Body of pancreas (tissue), 4 donors: Measurements from ENCODE around the gene CTNNA2. TPM values are rescaled to one million over a fixed set of nuclear protein-coding genes. Genes with fewer than 3 reads are reported as not detected.

Source experiments
- ATAC-seq: fragments of 150-250 bp; one replicate; pipeline ENCODE4 v1.9.1; 2016
- DNase-seq, 4 donors: peaks; one replicate each; pipeline ENCODE4 v3.0.0-alpha.2; 2019
- H3K27ac ChIP-seq, 4 donors: fragments of 200-600 bp; sonication (generic); 1 replicate in 3 of 4; 2 replicates in 1 of 4; pipeline versions ENCODE4 v1.5.1 to v1.6.1; 2016 to 2019; ENCODE audit warnings: mild to moderate bottlenecking in 1 of 4, mixed read lengths in 1 of 4, moderate library complexity in 1 of 4
- H3K27me3 ChIP-seq, 2 donors: fragments of 200-600 bp; sonication (generic); one replicate each; pipeline ENCODE4 v1.6.0; 2016; ENCODE audit warnings: mild to moderate bottlenecking in 1 of 2
- H3K36me3 ChIP-seq, 2 donors: fragments of 200-600 bp; sonication (generic); replicated peaks in 1 of 2; 2 replicates each; pipeline ENCODE4 v1.5.1; 2016; ENCODE audit warnings: low read depth in 2 of 2; ENCODE audit not compliant: insufficient read depth in 1 of 2
- H3K4me1 ChIP-seq: fragments of 200-600 bp; sonication (generic); one replicate; pipeline ENCODE4 v1.6.0; 2016
- H3K4me3 ChIP-seq, 2 donors: fragments of 200-600 bp; sonication (generic); 1 replicate in 1 of 2; 2 replicates in 1 of 2; pipeline ENCODE4 v1.5.1; 2016 to 2019
- H3K9me3 ChIP-seq, 3 donors: fragments of 200-600 bp; sonication (generic); 1 replicate in 2 of 3; 2 replicates in 1 of 3; pipeline ENCODE4 v1.5.1; 2016
- POLR2A ChIP-seq, 3 donors: fragments of 450-650 bp; IDR thresholded peaks; one replicate each; pipeline ENCODE4 v1.6.1; 2016; ENCODE audit warnings: antibody characterized with exemption in 3 of 3, mild to moderate bottlenecking in 2 of 3
- WGBS, 2 donors: methylation state at CpG; one replicate each; pipeline ENCODE4 v1.1.5; 2017; 5-methylcytosine and 5-hydroxymethylcytosine counted together
- intact Hi-C: fragments of 100-400 bp; cut with DNase I; formaldehyde crosslinking; loops from one replicate; pipeline ENCODE4 v1.15.1; 2023
- total RNA-seq, 2 donors: library from RNA; depleted of rRNA; stranded (reverse); fragments of >200 nt; gene quantifications; one replicate each; pipeline ENCODE4 v1.1.0, GENCODE V29; 2016
- TF ChIP-seq, protein P1 (sequence below), 7 experiments: fragments of 450-650 bp in 4 of 7; fragments of 200-600 bp in 3 of 7; sonication (generic) in 3 of 7; IDR thresholded peaks; one replicate each; pipeline ENCODE4 v1.5.1; 2016 to 2019; ENCODE audit warnings: antibody characterized with exemption in 7 of 7

The CTNNA2 gene
- total RNA-seq, 2 donors from 2014 or later = 0.52 to 29.3 TPM

DNA sequence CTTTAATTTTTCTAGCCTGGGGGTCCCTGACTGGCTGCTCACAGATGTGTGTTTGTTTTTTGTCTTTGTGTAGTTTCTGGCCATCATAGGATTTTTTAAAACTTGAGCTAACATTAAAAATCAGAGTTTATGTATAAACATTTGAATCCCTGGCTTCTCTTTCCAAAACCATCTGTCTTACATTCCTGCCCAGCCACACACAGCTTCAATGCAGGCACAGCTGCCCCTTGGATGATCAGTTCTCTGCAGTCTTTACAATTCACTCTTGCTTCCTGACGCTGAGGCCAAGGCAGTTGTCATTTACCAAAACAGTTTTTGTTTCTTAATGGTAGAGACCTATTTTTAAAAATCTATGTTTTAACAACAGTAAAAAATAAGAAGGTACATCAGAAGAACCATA lies 960.9 kb downstream of the CTNNA2 start:
- Histone ChIP-seq H3K4me1 (no peaks in the 10 kb centered on the region), H3K27me3 (no peaks in the 10 kb centered on the region), H3K4me3 (no peak overlapping the region), H3K9me3 (no peaks in the 10 kb centered on the region), H3K27ac (no peak overlapping the region), H3K36me3 (no peaks in the 10 kb centered on the region)
- TF ChIP-seq, protein P1, sequence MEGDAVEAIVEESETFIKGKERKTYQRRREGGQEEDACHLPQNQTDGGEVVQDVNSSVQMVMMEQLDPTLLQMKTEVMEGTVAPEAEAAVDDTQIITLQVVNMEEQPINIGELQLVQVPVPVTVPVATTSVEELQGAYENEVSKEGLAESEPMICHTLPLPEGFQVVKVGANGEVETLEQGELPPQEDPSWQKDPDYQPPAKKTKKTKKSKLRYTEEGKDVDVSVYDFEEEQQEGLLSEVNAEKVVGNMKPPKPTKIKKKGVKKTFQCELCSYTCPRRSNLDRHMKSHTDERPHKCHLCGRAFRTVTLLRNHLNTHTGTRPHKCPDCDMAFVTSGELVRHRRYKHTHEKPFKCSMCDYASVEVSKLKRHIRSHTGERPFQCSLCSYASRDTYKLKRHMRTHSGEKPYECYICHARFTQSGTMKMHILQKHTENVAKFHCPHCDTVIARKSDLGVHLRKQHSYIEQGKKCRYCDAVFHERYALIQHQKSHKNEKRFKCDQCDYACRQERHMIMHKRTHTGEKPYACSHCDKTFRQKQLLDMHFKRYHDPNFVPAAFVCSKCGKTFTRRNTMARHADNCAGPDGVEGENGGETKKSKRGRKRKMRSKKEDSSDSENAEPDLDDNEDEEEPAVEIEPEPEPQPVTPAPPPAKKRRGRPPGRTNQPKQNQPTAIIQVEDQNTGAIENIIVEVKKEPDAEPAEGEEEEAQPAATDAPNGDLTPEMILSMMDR (IDR thresholded peaks at IDR 0.05) = no peak
- no peak for TF ChIP-seq POLR2A (IDR thresholded peaks at IDR 0.05)
- WGBS, 2 donors = 65 to 67% methylated on average over 1 of the region's 1 CpG
- DNase-seq (no peak), ATAC-seq (no peak)
- intact Hi-C loops = no loop called here

DNA sequence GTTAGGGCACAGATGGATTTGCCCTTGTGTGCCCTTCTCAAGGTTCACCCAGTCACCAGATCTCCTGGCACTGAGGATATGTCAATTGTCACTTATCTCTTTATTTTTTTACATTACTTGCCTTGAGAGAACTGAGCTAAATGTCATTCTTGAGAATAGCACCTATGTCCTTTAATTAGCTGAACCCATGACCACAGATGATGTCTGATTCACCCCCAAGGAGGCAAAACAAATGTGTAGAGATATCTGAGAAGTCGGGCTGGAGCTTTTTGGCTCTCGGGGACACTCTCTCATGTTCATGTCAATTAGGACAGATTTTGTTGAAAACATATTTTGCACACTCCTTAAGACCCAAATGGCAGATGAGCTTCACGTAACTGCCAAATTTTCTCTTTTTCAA lies 963.1 kb downstream of the CTNNA2 start:
- no peaks in the 10 kb centered on the region for H3K27me3 ChIP-seq
- no peak for DNase-seq
- TF ChIP-seq, protein P1 (IDR thresholded peaks at IDR 0.05) = no peak
- no peak for TF ChIP-seq POLR2A (IDR thresholded peaks at IDR 0.05)
- no peak overlapping the region for H3K4me3 ChIP-seq
- no peaks in the 10 kb centered on the region for H3K4me1 ChIP-seq
- no peak for ATAC-seq
- WGBS, 2 donors = 51 to 61% methylated on average over 3 of the region's 3 CpGs
- no peak overlapping the region for H3K27ac ChIP-seq
- intact Hi-C loops = no loop called here
- no peaks in the 10 kb centered on the region for H3K9me3 ChIP-seq
- no peaks in the 10 kb centered on the region for H3K36me3 ChIP-seq

DNA sequence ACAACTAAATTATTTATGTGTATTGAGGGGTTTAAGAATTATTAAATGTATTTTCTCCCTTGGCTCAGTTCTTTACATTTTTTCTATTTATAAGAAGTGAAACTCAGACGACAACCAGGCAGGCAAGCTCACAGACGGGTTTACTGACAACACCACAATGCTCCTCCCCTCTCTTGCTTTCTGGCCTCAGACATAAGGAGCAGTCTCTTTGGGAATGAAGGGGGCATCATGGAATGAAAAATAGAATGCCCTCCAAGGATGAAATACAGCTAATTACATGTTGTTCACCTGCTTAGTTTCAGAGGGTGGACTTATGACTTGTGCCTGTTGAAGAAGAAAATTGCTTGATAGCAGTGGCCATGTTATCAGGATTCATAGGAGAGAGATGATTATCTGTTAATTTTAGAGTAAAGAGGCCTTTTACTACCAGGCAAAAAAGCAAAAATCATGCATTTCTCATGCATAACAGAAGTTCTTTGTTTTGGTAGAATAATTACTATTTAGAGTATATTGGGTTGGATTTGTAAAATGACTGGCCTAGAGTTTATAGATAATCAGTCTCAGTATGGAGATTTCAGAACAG lies 963.8 kb downstream of the CTNNA2 start:
- no peak overlapping the region for H3K27ac ChIP-seq
- no peaks in the 10 kb centered on the region for H3K36me3 ChIP-seq
- DNase-seq = no peak
- no peak for ATAC-seq
- H3K27me3 ChIP-seq = no peaks in the 10 kb centered on the region
- no peak for TF ChIP-seq POLR2A (IDR thresholded peaks at IDR 0.05)
- TF ChIP-seq, protein P1 (IDR thresholded peaks at IDR 0.05) = no peak
- no peaks in the 10 kb centered on the region for H3K4me1 ChIP-seq
- no peak overlapping the region for H3K4me3 ChIP-seq
- intact Hi-C loops = no loop called here
- WGBS, 2 donors = 28 to 29% methylated on average over 2 of the region's 2 CpGs
- H3K9me3 ChIP-seq = no peaks in the 10 kb centered on the region

DNA sequence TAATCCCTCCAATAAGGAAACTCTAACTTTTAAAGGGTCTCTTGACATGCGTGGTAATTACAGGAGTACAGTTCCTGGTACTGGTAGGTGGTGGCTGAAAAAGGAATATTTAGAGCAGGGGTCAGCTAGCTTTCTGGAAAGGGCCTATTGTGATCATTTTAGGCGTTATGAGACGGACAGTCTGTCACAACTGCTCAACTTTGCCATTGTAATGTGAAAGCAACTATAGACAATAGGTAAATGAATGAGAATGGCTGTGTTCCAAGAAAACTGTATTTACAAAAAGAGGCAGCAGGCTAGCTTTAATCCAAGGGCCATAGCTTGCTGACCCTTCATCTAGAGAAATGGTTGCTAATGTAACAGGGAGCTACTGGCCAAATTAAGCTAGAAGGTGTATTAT lies 969.4 kb downstream of the CTNNA2 start:
- intact Hi-C loops = no loop called here
- 55 to 61% methylated on average over 3 of the region's 3 CpGs for WGBS, 2 donors
- no peaks in the 10 kb centered on the region for H3K9me3 ChIP-seq
- H3K4me1 ChIP-seq = no peaks in the 10 kb centered on the region
- no peak for TF ChIP-seq POLR2A (IDR thresholded peaks at IDR 0.05)
- TF ChIP-seq, protein P1 (IDR thresholded peaks at IDR 0.05) = no peak
- ATAC-seq = no peak
- H3K4me3 ChIP-seq = no peak overlapping the region
- no peak overlapping the region for H3K27ac ChIP-seq
- no peaks in the 10 kb centered on the region for H3K36me3 ChIP-seq
- no peaks in the 10 kb centered on the region for H3K27me3 ChIP-seq
- DNase-seq = no peak

- Histone ChIP-seq H3K4me1 (no peaks in the 10 kb centered on the region), H3K4me3 (no peak overlapping the region), H3K9me3 (no peaks in the 10 kb centered on the region), H3K36me3 (no peaks in the 10 kb centered on the region), H3K27ac (no peak overlapping the region), H3K27me3 (no peaks in the 10 kb centered on the region)
- intact Hi-C loops = no loop called here
- DNase-seq (no peak), ATAC-seq (no peak)
- 15 to 25% methylated on average over 3 of the region's 3 CpGs for WGBS, 2 donors
- TF ChIP-seq POLR2A (IDR thresholded peaks at IDR 0.05) = no peak
- TF ChIP-seq, protein P1 (IDR thresholded peaks at IDR 0.05) = no peak
Observed at GRCh38 chr2:80489717-80490116, 976.9 kb downstream of the CTNNA2 start.
